ENCODE data around the gene ARID1B.

DNA sequence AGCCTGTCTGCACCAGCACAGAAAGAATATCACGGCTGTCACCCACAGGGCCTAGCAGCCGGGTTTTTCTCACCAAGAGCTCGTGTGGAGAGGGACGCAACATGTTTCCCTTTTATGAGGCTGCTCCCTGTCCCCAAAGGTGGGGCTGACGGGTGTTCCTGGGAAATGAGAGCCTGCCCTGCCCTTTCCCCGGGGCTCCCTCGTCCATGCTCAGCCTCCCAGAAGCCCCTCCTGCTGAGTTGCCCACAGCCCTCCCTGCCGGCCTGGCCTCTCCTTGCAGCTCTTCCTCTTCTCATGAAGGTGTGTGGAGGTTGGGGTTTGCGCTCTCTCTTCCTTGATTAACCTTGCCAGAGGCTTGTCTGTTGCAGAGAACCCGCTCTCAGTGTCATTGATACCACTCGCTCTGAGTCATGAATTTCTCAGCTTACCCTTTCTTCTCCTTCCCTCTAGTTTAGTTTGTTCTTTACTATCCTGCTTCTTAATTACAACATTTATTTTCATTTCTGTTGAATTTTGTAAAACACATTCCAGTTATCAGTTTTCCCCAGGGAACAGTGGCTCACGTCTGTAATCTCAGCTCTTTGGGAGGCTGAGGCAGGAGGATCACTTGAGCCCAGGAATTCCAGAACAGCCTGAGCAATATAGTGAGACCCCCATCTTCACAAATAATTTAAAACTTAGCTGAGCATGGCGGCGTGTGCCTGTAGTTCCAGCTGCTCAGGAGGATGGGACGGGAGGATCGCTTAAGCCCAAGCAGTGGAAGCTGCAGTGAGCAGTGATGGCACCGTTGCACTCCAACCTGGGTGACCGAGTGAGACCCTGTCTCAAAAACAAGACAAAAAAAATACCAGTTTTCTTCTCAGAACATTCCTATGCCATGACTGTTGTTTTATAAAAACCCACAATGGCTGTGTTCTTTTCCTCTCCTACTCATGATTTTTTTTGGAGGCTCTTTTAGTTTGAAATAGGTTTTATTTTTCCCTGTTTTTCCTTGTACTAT is 442.3 kb downstream of the ARID1B start:
- TF ChIP-seq, protein P1, sequence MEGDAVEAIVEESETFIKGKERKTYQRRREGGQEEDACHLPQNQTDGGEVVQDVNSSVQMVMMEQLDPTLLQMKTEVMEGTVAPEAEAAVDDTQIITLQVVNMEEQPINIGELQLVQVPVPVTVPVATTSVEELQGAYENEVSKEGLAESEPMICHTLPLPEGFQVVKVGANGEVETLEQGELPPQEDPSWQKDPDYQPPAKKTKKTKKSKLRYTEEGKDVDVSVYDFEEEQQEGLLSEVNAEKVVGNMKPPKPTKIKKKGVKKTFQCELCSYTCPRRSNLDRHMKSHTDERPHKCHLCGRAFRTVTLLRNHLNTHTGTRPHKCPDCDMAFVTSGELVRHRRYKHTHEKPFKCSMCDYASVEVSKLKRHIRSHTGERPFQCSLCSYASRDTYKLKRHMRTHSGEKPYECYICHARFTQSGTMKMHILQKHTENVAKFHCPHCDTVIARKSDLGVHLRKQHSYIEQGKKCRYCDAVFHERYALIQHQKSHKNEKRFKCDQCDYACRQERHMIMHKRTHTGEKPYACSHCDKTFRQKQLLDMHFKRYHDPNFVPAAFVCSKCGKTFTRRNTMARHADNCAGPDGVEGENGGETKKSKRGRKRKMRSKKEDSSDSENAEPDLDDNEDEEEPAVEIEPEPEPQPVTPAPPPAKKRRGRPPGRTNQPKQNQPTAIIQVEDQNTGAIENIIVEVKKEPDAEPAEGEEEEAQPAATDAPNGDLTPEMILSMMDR (IDR thresholded peaks at IDR 0.05): no peak
- TF ChIP-seq POLR2AphosphoS5 (IDR thresholded peaks at IDR 0.05; ENCODE audit: low read depth, low read length): no peak
- TF ChIP-seq, protein P2, sequence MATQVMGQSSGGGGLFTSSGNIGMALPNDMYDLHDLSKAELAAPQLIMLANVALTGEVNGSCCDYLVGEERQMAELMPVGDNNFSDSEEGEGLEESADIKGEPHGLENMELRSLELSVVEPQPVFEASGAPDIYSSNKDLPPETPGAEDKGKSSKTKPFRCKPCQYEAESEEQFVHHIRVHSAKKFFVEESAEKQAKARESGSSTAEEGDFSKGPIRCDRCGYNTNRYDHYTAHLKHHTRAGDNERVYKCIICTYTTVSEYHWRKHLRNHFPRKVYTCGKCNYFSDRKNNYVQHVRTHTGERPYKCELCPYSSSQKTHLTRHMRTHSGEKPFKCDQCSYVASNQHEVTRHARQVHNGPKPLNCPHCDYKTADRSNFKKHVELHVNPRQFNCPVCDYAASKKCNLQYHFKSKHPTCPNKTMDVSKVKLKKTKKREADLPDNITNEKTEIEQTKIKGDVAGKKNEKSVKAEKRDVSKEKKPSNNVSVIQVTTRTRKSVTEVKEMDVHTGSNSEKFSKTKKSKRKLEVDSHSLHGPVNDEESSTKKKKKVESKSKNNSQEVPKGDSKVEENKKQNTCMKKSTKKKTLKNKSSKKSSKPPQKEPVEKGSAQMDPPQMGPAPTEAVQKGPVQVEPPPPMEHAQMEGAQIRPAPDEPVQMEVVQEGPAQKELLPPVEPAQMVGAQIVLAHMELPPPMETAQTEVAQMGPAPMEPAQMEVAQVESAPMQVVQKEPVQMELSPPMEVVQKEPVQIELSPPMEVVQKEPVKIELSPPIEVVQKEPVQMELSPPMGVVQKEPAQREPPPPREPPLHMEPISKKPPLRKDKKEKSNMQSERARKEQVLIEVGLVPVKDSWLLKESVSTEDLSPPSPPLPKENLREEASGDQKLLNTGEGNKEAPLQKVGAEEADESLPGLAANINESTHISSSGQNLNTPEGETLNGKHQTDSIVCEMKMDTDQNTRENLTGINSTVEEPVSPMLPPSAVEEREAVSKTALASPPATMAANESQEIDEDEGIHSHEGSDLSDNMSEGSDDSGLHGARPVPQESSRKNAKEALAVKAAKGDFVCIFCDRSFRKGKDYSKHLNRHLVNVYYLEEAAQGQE (IDR thresholded peaks at IDR 0.05; ENCODE audit: insufficient read depth in 1 of 2, low read depth in 2 of 2, low read length in 1 of 2): no peak
- TF ChIP-seq SIN3A (IDR thresholded peaks at IDR 0.05; ENCODE audit: borderline replicate concordance, insufficient read depth, low read depth, low read length): no peak
- no peak for TF ChIP-seq TCF7L2 (IDR thresholded peaks at IDR 0.05; ENCODE audit: low read depth, low read length)
